HG02571 (cell line): ENCODE results near the gene METTL15.
"Not testable (repeated sequence)": the region's sequence is repeated elsewhere in the genome, so short reads cannot be mapped to it uniquely, and the experiment has no call there.

ENCODE experiments used
- ATAC-seq: cut with Tn5 transposase; IDR thresholded peaks from one replicate; pipeline ENCODE4 v1.9.1; 2021; ENCODE audit warnings: mild to moderate bottlenecking, moderate library complexity; ENCODE audit not compliant: unreplicated experiment

The METTL15 gene

GRCh38 chr11:28176351-28176750 lies 68.2 kb downstream of the METTL15 start:
- ATAC-seq = no peak

- ATAC-seq = no peak
Measured at GRCh38 chr11:28195449-28195848, 87.3 kb downstream of the METTL15 start.

GRCh38 chr11:28209906-28210305 lies 101.7 kb downstream of the METTL15 start:
- no peak for ATAC-seq

- not testable (repeated sequence) for ATAC-seq
Measured at GRCh38 chr11:28222063-28222462, 113.9 kb downstream of the METTL15 start.

GRCh38 chr11:28223577-28223976 lies 115.4 kb downstream of the METTL15 start:
- ATAC-seq = no peak

- ATAC-seq = no peak
Measured at GRCh38 chr11:28223994-28224393, 115.8 kb downstream of the METTL15 start.

- ATAC-seq = no peak
Measured at GRCh38 chr11:28227460-28227859, 119.3 kb downstream of the METTL15 start.

- ATAC-seq = no peak
Measured at GRCh38 chr11:28228196-28228895, 120.2 kb downstream of the METTL15 start.

- no peak for ATAC-seq
Measured at GRCh38 chr11:28231475-28231874, 123.3 kb downstream of the METTL15 start.

GRCh38 chr11:28232649-28233048 lies 124.5 kb downstream of the METTL15 start:
- no peak for ATAC-seq

GRCh38 chr11:28241760-28242159 lies 133.6 kb downstream of the METTL15 start:
- no peak for ATAC-seq

GRCh38 chr11:28242596-28242995 lies 134.4 kb downstream of the METTL15 start:
- no peak for ATAC-seq

- ATAC-seq = no peak
Measured at GRCh38 chr11:28243061-28243460, 134.9 kb downstream of the METTL15 start.

GRCh38 chr11:28243581-28243980 lies 135.4 kb downstream of the METTL15 start:
- ATAC-seq = no peak

GRCh38 chr11:28245131-28245530 lies 136.9 kb downstream of the METTL15 start:
- no peak for ATAC-seq

- no peak for ATAC-seq
Measured at GRCh38 chr11:28250192-28250591, 142.0 kb downstream of the METTL15 start.

- ATAC-seq = no peak
Measured at GRCh38 chr11:28251257-28251656, 143.1 kb downstream of the METTL15 start.

- ATAC-seq = no peak
Measured at GRCh38 chr11:28257761-28258160, 149.6 kb downstream of the METTL15 start.

GRCh38 chr11:28259177-28259843 lies 151.1 kb downstream of the METTL15 start:
- ATAC-seq = peak; percentile 85

GRCh38 chr11:28268925-28269324 lies 160.7 kb downstream of the METTL15 start:
- no peak for ATAC-seq

GRCh38 chr11:28269586-28269985 lies 161.4 kb downstream of the METTL15 start:
- ATAC-seq = no peak

- not testable (repeated sequence) for ATAC-seq
Measured at GRCh38 chr11:28272247-28272646, 164.1 kb downstream of the METTL15 start.

- no peak for ATAC-seq
Measured at GRCh38 chr11:28274216-28274615, 166.0 kb downstream of the METTL15 start.
